Thyroid gland (tissue), 4 donors: ENCODE data around the gene PSMG3.

ENCODE experiments used
- POLR2A ChIP-seq, 2 donors: fragments of 450-650 bp; IDR thresholded peaks; one replicate each; pipeline ENCODE4 v1.6.1; 2017; ENCODE audit warnings: antibody characterized with exemption in 2 of 2, mild to moderate bottlenecking in 2 of 2, moderate library complexity in 1 of 2
- TF ChIP-seq, protein P1 (sequence below), 6 experiments: fragments of 200-600 bp in 3 of 6; fragments of 450-650 bp in 3 of 6; sonication (generic) in 3 of 6; IDR thresholded peaks; one replicate each; pipeline ENCODE4 v1.5.1; 2016 to 2019; ENCODE audit warnings: antibody characterized with exemption in 6 of 6, mild to moderate bottlenecking in 2 of 6, inconsistent platforms in 1 of 6, moderate library complexity in 1 of 6

GRCh38 chr7:1607001-1607400, 37.2 kb upstream of the PSMG3 start:
- TF ChIP-seq POLR2A (IDR thresholded peaks at IDR 0.05) = no peak
- TF ChIP-seq, protein P1, sequence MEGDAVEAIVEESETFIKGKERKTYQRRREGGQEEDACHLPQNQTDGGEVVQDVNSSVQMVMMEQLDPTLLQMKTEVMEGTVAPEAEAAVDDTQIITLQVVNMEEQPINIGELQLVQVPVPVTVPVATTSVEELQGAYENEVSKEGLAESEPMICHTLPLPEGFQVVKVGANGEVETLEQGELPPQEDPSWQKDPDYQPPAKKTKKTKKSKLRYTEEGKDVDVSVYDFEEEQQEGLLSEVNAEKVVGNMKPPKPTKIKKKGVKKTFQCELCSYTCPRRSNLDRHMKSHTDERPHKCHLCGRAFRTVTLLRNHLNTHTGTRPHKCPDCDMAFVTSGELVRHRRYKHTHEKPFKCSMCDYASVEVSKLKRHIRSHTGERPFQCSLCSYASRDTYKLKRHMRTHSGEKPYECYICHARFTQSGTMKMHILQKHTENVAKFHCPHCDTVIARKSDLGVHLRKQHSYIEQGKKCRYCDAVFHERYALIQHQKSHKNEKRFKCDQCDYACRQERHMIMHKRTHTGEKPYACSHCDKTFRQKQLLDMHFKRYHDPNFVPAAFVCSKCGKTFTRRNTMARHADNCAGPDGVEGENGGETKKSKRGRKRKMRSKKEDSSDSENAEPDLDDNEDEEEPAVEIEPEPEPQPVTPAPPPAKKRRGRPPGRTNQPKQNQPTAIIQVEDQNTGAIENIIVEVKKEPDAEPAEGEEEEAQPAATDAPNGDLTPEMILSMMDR (IDR thresholded peaks at IDR 0.05) = no peak
